OCI-LY7 (cell line): Measurements from ENCODE around the gene TMEM100. TPM values are rescaled to one million over a fixed set of nuclear protein-coding genes. Genes with fewer than 3 reads are reported as not detected.

Source experiments
- BruUV-seq: library from RNA; stranded (reverse); fragments of 400-500 nt; replicated peaks from 2 replicates; lab custom pipeline; 2021; lab: Mats Ljungman, UMichigan
- CTCF ChIA-PET: fragments of 300-600 bp; sonication (Branson Sonifier 250); formaldehyde crosslinking; loops from one replicate; lab custom pipeline; 2022; ENCODE audit warnings: antibody characterized with exemption; ENCODE audit not compliant: unreplicated experiment; lab: Charles Lee
- POLR2A ChIA-PET: fragments of 300-600 bp; sonication (Branson Sonifier 250); formaldehyde crosslinking; loops from one replicate; lab custom pipeline; 2022; ENCODE audit warnings: antibody characterized with exemption; lab: Charles Lee
- DNase-seq: peaks from one replicate; pipeline ENCODE4 v3.0.0-alpha.2; 2015; ENCODE audit warnings: low spot score
- H2AFZ ChIP-seq: fragments of 200-600 bp; sonication (generic), shearing (Covaris generic); 2 replicates; pipeline ENCODE4 v1.6.1; 2014; ENCODE audit warnings: mild to moderate bottlenecking, antibody characterized with exemption, low read length, moderate library complexity
- H3K27ac ChIP-seq: fragments of 200-600 bp; sonication (generic); 2 replicates; pipeline ENCODE4 v1.5.1; 2014; ENCODE audit warnings: mixed run types, low read depth, mild to moderate bottlenecking, moderate library complexity, low read length, inconsistent platforms; ENCODE audit not compliant: poor library complexity, severe bottlenecking
- H3K36me3 ChIP-seq: fragments of 200-600 bp; sonication (generic); 2 replicates; pipeline ENCODE4 v1.6.1; 2014; ENCODE audit warnings: mild to moderate bottlenecking, antibody characterized with exemption, low read length, moderate library complexity, mixed read lengths; ENCODE audit not compliant: insufficient read depth
- H3K4me1 ChIP-seq: fragments of 200-600 bp; sonication (generic); 2 replicates; pipeline ENCODE4 v1.5.1; 2014; ENCODE audit warnings: mild to moderate bottlenecking, low read length; ENCODE audit not compliant: insufficient read depth, poor library complexity, severe bottlenecking
- H3K4me2 ChIP-seq: fragments of 200-600 bp; sonication (generic); 2 replicates; pipeline ENCODE4 v1.6.1; 2014; ENCODE audit warnings: mild to moderate bottlenecking, low read length
- H3K4me3 ChIP-seq: fragments of 200-600 bp; sonication (generic); 2 replicates; pipeline ENCODE4 v1.5.1; 2014; ENCODE audit warnings: mild to moderate bottlenecking, low read depth, low read length; ENCODE audit not compliant: poor library complexity, severe bottlenecking
- H3K79me2 ChIP-seq: fragments of 200-600 bp; sonication (generic); 2 replicates; pipeline ENCODE4 v1.6.1; 2016; ENCODE audit warnings: low read depth, mild to moderate bottlenecking, low read length, moderate library complexity, mixed read lengths; ENCODE audit not compliant: insufficient read depth
- H3K9me2 ChIP-seq: fragments of 200-600 bp; sonication (generic); 2 replicates; pipeline ENCODE4 v1.6.1; 2016; ENCODE audit warnings: mild to moderate bottlenecking, low read length, mixed read lengths; ENCODE audit not compliant: insufficient read depth
- H3K9me3 ChIP-seq: fragments of 200-600 bp; sonication (generic); 2 replicates; pipeline ENCODE4 v1.6.1; 2014; ENCODE audit warnings: mild to moderate bottlenecking, mixed run types, low read length, mixed read lengths
- H4K20me1 ChIP-seq: fragments of 200-600 bp; sonication (generic); 2 replicates; pipeline ENCODE4 v1.6.1; 2014; ENCODE audit warnings: mild to moderate bottlenecking, antibody characterized with exemption, low read length, moderate library complexity, mixed read lengths; ENCODE audit not compliant: insufficient read depth
- EZH2phosphoT487 ChIP-seq: fragments of 200-600 bp; sonication (generic); IDR thresholded peaks from 2 replicates; pipeline ENCODE4 v1.6.1; 2018; ENCODE audit warnings: low read depth, borderline replicate concordance, mild to moderate bottlenecking, mixed run types, antibody characterized with exemption, low read length, moderate library complexity, mixed read lengths
- intact Hi-C: fragments of 100-400 bp; cut with micrococcal nuclease; formaldehyde crosslinking; loops from one replicate; pipeline ENCODE4 v1.10.0; 2022; ENCODE audit not compliant: unreplicated experiment
- total RNA-seq, 2 experiments: library from RNA; depleted of rRNA in 1 of 2; stranded (reverse); fragments of >200 nt in 1 of 2; shearing (Covaris generic) in 1 of 2; gene quantifications; 2 replicates each; pipeline ENCODE4 v1.2.3, GENCODE V29; 2014 to 2022
- TF ChIP-seq, protein P1 (sequence below): fragments of 200-600 bp; sonication (generic); conservative IDR thresholded peaks from 2 replicates; pipeline ENCODE4 v1.5.1; 2014; ENCODE audit warnings: mild to moderate bottlenecking, antibody characterized with exemption, low read length, moderate library complexity, mixed read lengths

TMEM100 gene
- total RNA-seq, 2 experiments from 2014 or later: 0.30 to 0.38 TPM

- Histone ChIP-seq H3K36me3 (no peaks in the 10 kb centered on the region), H2AFZ (no peak overlapping the region; the same call in 1 of the 2 replicates), H3K9me2 (no peaks in the 10 kb centered on the region), H3K9me3 (no peaks in the 10 kb centered on the region), H3K27ac (no peak overlapping the region), H3K4me2 (no peak overlapping the region), H3K4me3 (no peak overlapping the region), H3K4me1 (peaks cover 11% of the 10 kb centered on the region), H4K20me1 (no peaks in the 10 kb centered on the region), H3K79me2 (no peaks in the 10 kb centered on the region)
- ChIA-PET POLR2A (no interaction called here), CTCF (no interaction called here)
- DNase-seq: no peak
- intact Hi-C loops: no loop called here
- BruUV-seq: no TSS peak
- TF ChIP-seq, protein P1, sequence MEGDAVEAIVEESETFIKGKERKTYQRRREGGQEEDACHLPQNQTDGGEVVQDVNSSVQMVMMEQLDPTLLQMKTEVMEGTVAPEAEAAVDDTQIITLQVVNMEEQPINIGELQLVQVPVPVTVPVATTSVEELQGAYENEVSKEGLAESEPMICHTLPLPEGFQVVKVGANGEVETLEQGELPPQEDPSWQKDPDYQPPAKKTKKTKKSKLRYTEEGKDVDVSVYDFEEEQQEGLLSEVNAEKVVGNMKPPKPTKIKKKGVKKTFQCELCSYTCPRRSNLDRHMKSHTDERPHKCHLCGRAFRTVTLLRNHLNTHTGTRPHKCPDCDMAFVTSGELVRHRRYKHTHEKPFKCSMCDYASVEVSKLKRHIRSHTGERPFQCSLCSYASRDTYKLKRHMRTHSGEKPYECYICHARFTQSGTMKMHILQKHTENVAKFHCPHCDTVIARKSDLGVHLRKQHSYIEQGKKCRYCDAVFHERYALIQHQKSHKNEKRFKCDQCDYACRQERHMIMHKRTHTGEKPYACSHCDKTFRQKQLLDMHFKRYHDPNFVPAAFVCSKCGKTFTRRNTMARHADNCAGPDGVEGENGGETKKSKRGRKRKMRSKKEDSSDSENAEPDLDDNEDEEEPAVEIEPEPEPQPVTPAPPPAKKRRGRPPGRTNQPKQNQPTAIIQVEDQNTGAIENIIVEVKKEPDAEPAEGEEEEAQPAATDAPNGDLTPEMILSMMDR: no peak
- no peak for TF ChIP-seq EZH2phosphoT487
Measured at GRCh38 chr17:55731586-55732250, 9.1 kb upstream of the TMEM100 start.

- no peak overlapping the region for H3K4me2 ChIP-seq
- no TSS peak for BruUV-seq
- H3K4me3 ChIP-seq: no peak overlapping the region
- ChIA-PET CTCF (no interaction called here), POLR2A (interaction anchor here (0.8 kb wide), 1 partner anchor 15 kb away, joined by 3 read pairs; no protein-coding TSS in a partner anchor)
- intact Hi-C loops: no loop called here
- TF ChIP-seq EZH2phosphoT487: no peak
- TF ChIP-seq, protein P1: no peak
- peak overlapping the region; percentile 12; the same call in 1 of the 2 replicates for H2AFZ ChIP-seq
- no peaks in the 10 kb centered on the region for H3K9me3 ChIP-seq
- H4K20me1 ChIP-seq: no peaks in the 10 kb centered on the region
- H3K36me3 ChIP-seq: no peaks in the 10 kb centered on the region
- no peaks in the 10 kb centered on the region for H3K9me2 ChIP-seq
- no peaks in the 10 kb centered on the region for H3K79me2 ChIP-seq
- no peak overlapping the region for H3K27ac ChIP-seq
- no peak for DNase-seq
- peaks cover 11% of the 10 kb centered on the region for H3K4me1 ChIP-seq
Measured at GRCh38 chr17:55730808-55731207, 8.1 kb upstream of the TMEM100 start.

GRCh38 chr17:55730380-55730779, 7.7 kb upstream of the TMEM100 start:
- no peaks in the 10 kb centered on the region for H3K9me2 ChIP-seq
- no peaks in the 10 kb centered on the region for H3K9me3 ChIP-seq
- H3K79me2 ChIP-seq: no peaks in the 10 kb centered on the region
- TF ChIP-seq EZH2phosphoT487: no peak
- TF ChIP-seq, protein P1: no peak
- no peaks in the 10 kb centered on the region for H3K36me3 ChIP-seq
- CTCF ChIA-PET: no interaction called here
- POLR2A ChIA-PET: interaction anchor here (0.8 kb wide), 1 partner anchor 14 kb away, joined by 3 read pairs; no protein-coding TSS in a partner anchor
- DNase-seq: no peak
- no peak overlapping the region for H3K27ac ChIP-seq
- intact Hi-C loops: no loop called here
- H3K4me3 ChIP-seq: no peak overlapping the region
- H3K4me2 ChIP-seq: no peak overlapping the region
- peak overlapping the region; percentile 12; the same call in 1 of the 2 replicates for H2AFZ ChIP-seq
- no peaks in the 10 kb centered on the region for H4K20me1 ChIP-seq
- peaks cover 11% of the 10 kb centered on the region for H3K4me1 ChIP-seq
- BruUV-seq: no TSS peak
